NCI-H2081 treated with DMSO at 0.1 percent for 48 hours (cell line): ENCODE measurements around the gene FAM168B.
"Not testable (repeated sequence)": the region's sequence is repeated elsewhere in the genome, so short reads cannot be mapped to it uniquely, and the experiment has no call there.

Experiments
- DNase-seq: peaks from one replicate; lab custom pipeline; 2025; lab: John Stamatoyannopoulos, UW

FAM168B gene

DNA sequence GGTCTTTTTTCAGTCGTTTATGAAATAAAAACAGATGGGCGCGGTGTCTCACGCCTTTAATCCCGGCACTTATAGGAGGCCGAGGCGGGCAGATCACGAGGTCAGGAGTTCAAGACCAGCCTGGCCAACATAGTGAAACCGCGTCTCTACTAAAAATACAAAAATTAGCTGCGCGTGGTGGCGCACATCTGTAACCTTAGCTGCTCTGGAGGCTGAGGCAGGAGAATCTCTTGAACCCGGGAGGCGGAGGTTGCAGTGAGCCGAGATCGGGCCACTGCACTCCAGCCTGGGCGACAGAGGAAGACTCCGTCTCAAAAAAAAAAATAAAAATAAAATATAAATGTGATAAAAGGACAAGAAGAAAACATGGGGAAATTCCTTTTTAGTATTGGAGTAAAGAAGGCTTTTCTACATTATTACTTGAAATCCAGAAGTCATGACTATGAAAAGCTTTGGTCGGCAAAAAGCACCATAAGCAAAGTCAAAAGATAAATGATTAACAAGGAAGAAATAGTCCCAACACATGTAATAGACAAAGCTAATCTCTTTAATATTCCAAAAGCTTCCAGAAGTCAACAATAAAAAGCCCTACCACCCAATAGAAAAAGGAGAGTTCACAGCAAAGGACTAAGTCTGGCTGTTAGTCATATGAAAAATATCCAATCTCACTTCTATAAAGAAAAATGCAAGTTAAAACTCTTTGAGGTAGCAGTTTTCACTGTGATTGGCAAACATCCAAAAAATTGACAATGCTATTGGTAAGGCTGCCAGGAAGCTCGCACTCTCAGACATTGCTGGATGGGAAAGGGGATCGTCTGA, 1.4 kb upstream of the FAM168B start:
- DNase-seq = no peak

DNA sequence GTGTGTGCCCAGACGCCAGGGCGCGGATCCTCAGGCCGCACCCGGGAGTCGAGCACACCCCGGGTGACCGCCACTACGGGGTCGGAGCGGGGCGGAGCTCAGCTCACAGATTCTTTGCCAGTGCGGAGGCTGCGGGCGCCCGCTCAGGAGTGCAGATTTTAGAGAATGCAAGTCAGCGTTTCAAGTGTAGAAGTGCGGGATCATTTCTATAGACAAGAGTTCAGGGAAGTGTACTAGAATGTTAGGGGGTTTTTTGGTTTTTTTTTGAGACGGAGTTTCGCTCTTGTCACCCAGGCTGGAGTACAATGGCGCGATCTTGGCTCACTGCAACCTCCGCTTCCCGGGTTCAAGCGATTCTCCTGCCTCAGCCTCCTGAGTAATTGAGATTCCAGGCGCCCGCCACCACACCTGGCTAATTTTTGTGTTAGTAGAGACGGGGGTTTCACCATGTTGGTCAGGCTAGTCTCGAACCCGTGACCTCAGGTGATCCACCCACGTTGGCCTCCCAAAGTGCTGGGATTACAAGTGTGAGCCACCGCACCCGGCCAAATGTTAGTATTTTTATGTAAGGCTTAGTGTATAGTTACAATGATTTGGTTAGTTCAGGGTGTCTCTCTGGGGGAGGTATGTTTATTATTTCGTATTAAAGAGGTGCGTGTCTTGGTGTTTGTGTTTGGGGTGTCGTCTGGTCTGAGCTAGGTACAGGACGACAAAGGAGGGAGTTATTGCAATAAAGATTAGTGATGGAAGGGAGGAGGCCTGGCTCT, 619 bp upstream of the FAM168B start:
- DNase-seq = no peak

DNA sequence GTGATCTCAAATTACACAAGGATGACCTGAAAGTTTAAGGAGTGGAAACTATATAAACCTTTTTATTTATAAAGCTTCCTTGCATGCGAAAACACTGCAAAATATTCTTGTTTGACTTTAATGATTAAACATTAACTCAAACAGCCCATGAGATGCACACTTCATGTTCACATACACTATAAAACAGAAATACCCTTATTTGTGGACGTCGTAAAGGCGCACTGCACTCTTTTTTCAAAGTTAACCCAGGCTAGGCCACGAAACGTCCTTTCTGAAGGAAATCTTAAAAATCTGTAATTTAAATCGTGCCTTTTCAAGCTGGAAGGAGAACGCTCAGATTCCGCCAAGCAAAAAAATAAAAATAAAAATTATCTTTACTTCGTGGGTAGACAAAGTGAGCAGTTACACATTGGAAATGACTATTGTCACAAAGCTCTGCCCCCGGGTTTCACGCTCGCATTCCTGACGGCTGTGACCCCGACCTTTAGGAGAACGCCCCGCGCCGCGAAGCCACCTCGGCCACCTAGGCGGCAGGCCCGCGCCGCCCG, 728 bp downstream of the FAM168B start:
- DNase-seq = no peak

DNA sequence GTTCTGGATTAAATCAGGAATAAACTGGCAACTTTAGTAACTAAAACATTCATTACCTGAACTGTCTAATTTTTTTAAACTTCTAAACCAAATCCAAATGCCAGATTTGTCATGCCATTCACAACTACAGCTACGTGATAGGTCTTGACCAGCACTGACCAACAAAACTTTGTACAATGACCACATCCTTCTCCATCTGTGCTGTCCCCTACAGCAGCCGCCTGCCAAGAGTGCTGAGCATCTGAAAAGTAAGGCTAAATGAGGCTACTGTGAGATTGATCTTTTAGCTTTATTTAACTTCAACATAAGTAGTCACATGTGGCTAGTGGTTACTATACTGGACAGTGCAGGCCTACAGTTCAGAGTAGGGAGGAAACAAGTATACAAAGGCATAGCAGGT, 7.6 kb downstream of the FAM168B start:
- DNase-seq = no peak

DNA sequence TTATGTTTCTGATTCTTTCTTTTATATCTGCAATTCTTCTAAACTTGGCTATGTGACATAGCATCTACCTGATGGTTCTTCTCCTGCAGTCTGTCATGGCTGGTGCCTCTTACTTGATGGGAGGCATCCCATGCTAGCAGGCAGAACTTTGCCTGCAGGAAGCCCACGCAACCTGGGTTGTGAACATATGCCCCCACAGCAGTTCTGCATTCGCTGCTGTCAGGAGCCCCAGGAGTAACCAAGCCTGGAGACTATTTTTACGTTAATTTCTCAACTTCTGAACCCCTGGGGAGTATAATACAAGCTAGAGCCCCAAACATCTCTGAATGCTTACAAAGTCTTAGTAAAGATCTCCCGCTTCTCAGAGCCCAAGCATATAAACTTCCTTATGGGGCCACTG, 12.1 kb downstream of the FAM168B start:
- no peak for DNase-seq

DNA sequence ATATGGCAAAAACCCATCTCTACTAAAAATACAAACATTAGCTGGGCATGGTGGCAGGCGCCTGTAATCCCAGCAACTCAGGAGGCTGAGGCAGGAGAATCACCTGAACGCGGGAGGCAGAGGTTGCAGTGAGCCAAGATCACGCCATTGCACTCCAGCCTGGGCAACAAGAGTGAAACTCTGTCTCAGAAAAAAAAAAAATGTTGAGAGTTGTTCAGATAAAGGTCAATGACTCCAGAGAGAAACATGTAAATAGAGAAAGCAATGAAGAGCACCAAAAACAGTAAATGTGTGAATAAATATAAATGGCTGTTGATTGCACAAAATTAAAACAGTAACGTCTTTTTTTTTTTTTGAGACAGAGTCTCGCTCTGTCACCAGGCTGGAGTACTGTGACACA, 13.3 kb downstream of the FAM168B start:
- not testable (repeated sequence) for DNase-seq

DNA sequence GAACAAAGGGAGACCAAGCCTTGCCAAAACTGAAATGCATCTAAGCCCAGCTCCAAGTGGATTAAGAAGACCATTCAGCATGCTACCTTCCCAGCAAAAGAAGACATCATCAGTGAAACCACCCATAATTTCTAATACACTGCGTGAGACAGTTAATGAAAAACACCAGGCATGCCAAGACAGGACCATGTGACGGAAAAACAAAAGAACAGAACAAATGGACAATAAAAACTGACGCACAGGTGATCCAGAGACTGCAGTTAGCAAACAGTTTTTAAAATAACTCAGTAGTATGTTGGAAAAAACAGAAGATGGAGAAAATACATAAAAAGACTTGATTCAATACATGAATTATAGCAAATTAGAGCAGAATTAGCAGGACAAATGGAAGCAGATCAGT, 15.3 kb downstream of the FAM168B start:
- DNase-seq = no peak

DNA sequence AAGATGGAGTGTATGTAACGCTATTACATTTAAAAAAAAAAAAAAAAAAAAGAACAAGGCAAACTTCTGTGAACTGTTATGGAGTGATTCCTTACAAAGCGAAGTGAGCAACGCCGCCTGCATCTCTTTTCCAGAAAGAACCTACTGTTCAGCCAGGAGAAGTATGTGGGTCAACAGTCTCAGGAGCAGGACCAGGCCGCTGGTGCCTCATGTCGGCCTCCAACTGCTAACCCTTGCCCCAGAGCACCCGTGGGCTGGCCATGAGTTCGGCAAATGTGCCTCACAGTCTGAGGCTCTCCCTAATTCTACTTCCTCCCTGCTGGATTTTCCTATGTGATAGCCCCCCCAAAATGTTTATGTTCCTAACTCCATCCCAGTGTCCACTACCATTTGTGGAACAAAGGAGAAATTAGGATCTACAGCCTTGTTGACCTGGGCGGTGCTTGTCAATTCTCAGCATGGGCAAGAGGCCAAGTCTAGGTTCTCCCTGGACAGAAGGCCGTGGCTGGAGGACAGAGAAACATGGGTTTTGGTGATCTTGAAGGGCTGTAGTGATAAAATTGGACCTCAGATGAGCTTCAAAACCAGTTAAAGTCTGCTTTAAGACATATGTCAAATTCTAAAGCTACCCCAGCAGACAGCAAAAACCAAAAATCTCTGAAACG, 15.9 kb downstream of the FAM168B start:
- no peak for DNase-seq

DNA sequence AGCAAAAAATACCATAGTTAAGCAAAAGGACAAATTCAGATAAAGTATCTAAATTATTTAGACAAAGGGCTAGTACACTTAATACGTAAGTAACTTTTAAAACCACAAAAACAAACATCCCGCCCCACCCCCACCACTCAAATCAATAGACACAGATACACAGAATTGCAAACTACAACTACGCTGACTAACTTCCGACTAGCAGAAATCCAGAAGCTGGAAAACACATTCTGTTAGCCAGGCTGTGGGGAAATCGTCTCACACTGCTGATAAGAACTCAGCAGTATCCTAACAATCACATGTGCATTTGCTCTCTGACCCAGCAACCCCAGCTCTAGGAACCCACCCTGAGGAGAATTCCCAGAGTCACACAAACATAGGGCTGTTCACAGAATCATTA, 16.6 kb downstream of the FAM168B start:
- no peak for DNase-seq

DNA sequence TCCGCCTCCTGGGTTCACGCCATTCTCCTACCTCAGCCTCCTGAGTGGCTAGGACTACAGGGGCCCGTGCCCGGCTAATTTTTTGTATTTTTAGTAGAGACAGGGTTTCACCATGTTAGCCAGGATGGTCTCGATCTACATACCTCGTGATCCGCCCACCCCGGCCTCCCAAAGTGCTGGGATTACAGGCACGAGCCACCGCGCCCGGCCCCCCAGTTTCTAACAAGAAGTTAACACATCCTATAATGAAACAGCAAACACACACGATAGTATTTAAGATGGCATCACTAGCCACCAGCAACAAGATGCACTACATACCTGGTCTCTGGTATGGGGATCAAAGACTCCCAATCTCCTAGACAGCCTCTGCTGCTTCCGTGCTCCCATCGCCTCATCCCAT, 17.7 kb downstream of the FAM168B start:
- not testable (repeated sequence) for DNase-seq

DNA sequence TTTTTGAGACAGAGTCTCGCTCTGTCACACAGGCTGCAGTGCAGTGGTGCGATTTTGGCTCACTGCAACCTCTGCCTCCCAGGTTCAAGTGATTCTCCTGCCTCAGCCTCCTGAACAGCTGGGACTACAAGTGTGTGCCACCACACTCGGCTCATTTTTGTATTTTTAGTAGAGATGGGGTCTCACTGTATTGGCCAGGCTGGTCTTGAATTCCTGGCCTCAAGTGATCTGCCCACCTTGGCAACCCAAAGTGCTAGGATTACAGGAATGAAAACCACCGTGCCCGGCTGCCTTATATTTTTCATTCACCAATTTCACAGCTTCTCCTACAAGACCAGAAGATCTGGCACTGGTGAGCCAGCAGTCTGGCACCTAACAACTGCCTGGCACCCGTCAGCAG, 25.1 kb downstream of the FAM168B start:
- not testable (repeated sequence) for DNase-seq

DNA sequence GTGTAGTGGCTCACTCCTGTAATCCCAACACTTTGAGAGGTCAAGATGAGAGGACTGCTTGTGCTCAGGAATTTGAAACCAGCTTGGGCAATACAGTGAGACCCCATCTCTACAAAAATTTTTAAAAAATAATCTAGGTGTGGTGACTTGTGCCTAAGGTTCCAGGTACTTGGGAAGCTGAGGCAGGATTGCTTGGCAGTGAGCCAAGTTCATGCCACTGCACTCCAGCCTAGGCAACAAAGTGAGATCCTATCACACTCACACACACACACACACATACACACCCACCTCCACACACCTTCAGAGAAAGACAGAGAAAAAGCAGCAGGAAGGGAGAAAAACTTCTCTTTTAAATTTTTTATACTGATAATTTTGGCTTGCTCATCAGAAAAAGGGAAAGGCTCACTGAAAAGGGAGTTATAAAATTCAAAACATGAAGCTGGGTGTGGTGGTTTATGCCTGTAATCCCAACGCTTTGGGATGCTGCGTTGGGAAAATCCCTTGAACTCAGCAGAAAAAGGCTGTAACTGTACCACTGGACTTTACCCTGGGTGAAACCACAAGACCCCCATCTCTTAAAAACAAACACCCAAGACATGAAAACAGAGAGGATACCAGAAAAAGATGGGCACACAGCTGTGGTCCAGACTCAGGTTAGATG, 25.7 kb downstream of the FAM168B start:
- no peak for DNase-seq

DNA sequence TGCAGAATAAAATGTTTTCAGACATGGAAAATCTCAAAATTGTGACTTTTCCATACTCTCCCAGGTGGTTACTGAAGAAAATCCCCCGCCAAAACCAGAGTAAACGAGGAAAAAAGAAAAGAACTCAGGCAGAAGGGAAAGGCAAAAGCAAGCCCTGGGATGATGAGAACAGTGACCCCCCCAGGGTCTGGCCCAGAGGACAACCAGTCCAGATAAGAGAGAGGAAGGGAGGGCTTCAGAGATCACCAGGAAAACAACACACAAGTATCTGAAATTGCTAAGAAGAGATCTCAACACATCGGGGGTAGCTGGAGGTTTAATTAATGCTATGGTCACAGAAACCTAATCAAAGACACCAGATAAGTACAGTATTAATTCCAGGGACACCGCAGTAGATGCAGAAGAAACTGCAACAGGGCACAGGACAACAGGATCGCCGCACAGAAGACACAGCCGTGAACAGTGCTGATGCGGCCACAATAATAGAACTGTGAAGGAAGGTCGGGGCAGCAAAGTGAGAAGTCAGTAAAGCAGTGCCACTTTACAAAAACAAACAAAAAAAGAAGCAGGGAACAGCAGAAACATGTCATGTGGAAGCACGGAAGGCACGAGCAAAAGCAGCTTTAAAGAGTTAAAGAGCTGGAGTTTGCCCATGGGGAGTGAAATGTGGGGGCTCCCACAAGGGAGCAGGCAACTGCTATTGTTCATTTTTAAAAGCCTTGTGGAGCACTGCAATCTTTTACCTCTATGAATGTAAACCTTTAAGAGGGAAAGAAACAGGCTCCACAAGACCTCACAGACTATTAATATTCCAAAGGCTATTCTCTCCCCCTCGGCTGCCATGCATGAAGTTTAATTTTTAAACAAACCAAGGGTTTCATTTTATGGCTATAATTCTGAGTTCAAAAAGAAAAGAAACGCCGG, 28.4 kb downstream of the FAM168B start:
- no peak for DNase-seq

DNA sequence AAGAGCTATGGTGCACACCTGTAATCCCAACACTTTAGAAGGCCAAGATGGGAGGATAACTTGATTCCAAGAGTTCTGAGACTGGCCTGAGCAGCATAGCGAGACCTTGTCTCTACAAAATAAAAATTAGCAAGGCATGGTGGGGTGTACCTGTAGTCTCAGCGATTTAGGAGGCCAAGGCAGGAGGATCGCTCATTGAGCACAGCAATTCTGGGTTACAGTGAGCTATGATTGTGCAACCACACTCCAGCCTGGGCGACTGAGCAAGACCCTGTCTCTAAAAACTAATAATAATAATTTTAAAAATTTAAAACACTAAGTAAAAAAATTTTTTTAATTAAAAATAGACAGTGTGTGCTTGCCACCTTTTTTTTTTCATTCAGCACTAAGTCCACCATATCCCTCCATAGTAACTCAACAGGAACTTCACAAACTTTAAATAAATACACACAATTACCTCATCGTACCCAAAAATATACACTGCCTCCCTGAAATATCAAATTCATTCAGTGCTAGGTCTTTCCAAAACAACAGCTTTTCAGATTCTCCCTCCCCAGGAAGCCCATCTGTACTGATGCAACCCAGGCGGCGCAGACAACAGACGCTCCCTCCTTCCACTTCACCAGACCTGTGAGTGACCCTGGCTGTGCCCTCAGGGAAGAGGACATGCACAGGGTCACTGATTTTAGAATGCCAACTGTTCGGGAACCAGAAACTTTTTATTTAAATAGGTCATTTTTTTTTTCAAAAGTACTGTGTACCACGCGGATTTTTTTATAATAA, 29.6 kb downstream of the FAM168B start:
- DNase-seq = no peak

DNA sequence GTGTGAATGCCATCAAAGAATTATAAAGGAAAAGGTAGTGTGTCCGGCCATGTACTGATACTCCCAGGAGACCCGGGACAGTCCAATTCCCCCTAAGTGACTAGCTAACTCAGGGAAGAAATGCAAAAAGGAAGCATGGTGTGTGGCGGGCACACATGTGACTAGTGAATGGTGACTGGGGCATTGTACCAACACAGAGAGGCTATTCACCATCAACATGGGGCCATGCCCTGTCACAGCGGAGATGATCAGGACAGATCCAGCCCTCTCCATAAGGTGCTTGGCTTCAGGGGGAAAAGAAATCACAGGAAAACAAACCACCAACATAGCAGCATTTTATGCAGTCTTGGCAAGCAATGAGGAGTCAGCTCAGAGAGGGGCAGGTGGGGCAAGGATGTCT, 34.3 kb downstream of the FAM168B start:
- DNase-seq = no peak

DNA sequence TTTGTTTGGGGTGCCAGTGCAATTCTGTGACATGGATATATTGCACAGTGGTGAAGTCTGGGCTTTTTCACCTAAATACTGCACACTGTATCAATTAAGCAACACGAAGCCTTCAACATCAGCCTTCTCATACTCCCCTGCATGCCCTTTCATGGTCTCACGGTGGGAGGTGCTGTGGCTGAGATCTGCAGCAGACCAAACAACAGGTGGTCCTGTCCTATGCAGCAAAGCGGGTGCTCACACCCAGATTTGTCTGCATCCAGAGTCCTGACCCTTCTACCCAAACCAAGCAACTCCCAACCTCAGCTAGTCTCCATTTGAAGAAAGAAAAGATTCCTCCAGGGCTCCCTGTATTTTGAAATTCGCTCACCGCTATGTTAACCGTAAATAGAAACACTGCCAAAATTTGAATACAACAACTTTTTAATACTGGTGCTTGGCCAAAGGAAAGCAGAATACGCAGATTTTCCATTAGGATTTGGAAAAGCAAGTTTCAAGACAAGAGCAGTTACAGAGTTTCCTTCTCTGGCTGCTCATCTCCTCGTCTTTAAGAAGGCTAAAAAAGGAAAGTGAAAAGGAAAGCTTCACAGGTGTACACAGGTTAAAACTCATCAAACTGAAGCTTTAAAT, 34.9 kb downstream of the FAM168B start:
- no peak for DNase-seq

DNA sequence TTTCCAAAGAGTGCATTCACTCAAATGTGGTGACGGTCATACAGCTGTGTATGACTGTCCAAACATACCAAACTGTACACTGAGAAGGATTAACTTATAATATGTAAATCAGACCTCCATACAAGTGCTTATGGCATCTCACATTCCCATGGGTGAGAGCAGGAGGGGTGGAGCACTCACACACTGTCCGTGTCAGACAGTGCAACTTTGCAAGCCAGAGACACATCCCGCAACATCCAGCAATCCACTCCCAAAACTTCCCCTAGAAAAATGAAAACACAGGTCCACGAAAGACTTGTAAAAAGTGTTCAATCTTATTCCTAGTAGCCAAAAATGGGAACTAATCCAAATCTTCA, 36.4 kb downstream of the FAM168B start:
- DNase-seq = no peak

DNA sequence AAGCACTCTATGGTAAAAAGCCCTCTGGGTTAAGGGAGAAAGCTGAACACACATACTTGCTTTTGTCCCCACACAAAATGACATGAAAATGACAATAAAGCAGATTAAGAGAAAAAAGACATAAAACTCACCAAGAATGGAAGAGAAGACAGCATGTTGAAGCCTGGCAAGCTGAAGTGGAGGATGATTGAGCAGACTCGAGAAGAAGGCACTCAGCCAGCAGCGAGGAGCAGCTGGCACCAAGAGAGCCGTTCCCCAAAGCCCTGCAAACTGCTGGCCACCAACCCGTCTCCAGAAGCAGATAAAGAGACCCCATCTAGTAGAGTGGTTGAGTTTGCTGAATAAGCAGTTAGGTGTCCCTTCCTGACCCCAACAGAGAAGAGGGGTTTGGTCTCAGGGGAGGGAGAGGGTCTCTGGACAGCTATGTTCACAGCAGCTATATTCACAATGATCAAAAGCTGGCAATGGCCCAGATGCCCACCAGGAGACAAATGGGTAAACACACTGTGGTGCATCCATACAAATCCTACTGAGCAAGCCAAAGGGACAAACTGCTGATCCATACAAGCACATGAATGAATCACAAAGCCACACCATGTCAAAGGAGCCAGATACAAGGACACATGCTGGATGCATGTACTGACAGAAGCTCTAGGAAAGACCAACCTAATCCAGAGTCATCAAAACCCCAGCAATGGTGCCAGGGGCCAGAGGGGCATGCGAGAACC, 36.9 kb downstream of the FAM168B start:
- no peak for DNase-seq
